ENCODE results near the gene NID1.

DNA sequence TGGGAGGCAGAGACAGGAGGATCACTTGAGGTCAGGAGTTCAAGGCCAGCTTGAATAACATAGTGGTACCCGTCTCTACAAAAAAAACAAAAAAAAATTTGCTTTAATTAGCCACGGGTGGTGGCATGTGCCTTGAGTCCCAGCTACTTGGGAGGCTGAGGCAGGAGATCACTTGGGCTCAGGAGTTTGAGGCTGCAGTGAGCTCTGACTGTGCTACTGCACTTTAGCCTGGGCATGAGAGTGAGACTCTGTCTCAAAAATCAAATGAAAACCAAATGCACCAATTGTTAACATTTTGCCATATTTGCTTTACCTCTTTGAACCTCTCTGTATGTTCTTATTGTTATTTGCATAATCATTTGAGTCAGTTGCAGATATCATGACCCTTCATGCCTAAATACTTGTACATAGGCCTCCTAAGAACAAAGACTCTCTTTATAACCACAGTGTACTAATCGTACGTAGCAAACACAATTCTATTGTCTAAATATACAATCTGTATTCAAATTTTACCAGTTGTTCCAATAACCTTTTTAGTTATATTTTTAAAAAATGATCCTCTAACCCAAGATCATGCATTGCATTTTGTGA is 8.5 kb upstream of the NID1 start:
- TF ChIP-seq, protein P1, sequence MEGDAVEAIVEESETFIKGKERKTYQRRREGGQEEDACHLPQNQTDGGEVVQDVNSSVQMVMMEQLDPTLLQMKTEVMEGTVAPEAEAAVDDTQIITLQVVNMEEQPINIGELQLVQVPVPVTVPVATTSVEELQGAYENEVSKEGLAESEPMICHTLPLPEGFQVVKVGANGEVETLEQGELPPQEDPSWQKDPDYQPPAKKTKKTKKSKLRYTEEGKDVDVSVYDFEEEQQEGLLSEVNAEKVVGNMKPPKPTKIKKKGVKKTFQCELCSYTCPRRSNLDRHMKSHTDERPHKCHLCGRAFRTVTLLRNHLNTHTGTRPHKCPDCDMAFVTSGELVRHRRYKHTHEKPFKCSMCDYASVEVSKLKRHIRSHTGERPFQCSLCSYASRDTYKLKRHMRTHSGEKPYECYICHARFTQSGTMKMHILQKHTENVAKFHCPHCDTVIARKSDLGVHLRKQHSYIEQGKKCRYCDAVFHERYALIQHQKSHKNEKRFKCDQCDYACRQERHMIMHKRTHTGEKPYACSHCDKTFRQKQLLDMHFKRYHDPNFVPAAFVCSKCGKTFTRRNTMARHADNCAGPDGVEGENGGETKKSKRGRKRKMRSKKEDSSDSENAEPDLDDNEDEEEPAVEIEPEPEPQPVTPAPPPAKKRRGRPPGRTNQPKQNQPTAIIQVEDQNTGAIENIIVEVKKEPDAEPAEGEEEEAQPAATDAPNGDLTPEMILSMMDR (IDR thresholded peaks at IDR 0.05): no peak
- TF ChIP-seq POLR2A (IDR thresholded peaks at IDR 0.05): no peak
- TF ChIP-seq EP300 (IDR thresholded peaks at IDR 0.05): no peak

Data from upper lobe of left lung (tissue), 4 donors.